ENCODE results near the gene INPP5K.

GRCh38 chr17:1555651-1556471, 39.4 kb upstream of the INPP5K start:
- TF ChIP-seq CTCF (IDR thresholded peaks at IDR 0.05) (no peak), POLR2A (IDR thresholded peaks at IDR 0.05) (no peak)
